ENCODE data around the gene DUSP9. TPM values are rescaled to one million over a fixed set of nuclear protein-coding genes. Genes with fewer than 3 reads are reported as not detected.
A peak's percentile ranks its signal among the peaks of the same experiment; 100 is the strongest.

Gene DUSP9
- polyA plus RNA-seq, 1 donor (not counting 4 experiments of a cell fraction or from before 2014, with no cell fraction given) = 0.47 TPM

DNA sequence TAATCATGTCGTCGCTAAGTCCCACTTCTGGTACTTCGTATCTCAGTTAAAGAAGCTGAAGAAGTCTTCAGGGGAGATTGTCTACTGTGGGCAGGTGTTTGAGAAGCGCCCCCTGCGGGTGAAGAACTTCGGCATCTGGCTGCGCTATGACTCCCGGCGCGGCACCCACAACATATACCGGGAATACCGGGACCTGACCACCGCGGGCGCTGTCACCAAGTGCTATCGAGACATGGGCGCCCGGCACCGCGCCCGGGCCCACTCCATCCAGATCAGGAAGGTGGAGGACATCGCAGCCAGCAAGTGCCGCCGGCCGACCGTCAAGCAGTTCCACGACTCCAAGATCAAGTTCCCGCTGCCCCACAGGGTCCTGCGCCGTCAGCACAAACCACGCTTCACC, 15.3 kb downstream of the DUSP9 start:
- Histone ChIP-seq H3K9ac (ENCODE audit: control insufficient read depth, extremely low read depth, insufficient read depth, low read length) (no peak overlapping the region), H3K4me3 (ENCODE audit: control insufficient read depth in 2 of 3, extremely low read depth in 1 of 3, insufficient read depth in 2 of 3, low read depth in 1 of 3, low read length in 3 of 3) (no peak overlapping the region), H3K27ac (ENCODE audit: control insufficient read depth, insufficient read depth, low read length) (no peak overlapping the region), H2AFZ (ENCODE audit: control insufficient read depth, low read length) (no peak overlapping the region), H3K36me3 (ENCODE audit: control insufficient read depth in 2 of 2, extremely low read depth in 1 of 2, insufficient read depth in 2 of 2, low read length in 2 of 2) (no peaks in the 10 kb centered on the region), H3K4me1 (ENCODE audit: control insufficient read depth, extremely low read depth, insufficient read depth, low read length) (no peaks in the 10 kb centered on the region), H3K9me3 (ENCODE audit: control insufficient read depth, low read depth, low read length) (no peaks in the 10 kb centered on the region), H3K27me3 (ENCODE audit: control insufficient read depth, extremely low read depth, insufficient read depth, low read length) (no peaks in the 10 kb centered on the region), H3K4me2 (ENCODE audit: control insufficient read depth, extremely low read depth, insufficient read depth, low read depth, low read length) (peak overlapping the region; percentile 16), H3K9me1 (ENCODE audit: control insufficient read depth, extremely low read depth, insufficient read depth, low read length) (no peaks in the 10 kb centered on the region), H3K79me2 (ENCODE audit: control insufficient read depth, insufficient read depth, low read length) (no peaks in the 10 kb centered on the region), H4K20me1 (ENCODE audit: control insufficient read depth, extremely low read depth, insufficient read depth, low read length) (no peaks in the 10 kb centered on the region)
- no peak for DNase-seq (ENCODE audit: low read depth, low spot score)
- TF ChIP-seq, protein P1, sequence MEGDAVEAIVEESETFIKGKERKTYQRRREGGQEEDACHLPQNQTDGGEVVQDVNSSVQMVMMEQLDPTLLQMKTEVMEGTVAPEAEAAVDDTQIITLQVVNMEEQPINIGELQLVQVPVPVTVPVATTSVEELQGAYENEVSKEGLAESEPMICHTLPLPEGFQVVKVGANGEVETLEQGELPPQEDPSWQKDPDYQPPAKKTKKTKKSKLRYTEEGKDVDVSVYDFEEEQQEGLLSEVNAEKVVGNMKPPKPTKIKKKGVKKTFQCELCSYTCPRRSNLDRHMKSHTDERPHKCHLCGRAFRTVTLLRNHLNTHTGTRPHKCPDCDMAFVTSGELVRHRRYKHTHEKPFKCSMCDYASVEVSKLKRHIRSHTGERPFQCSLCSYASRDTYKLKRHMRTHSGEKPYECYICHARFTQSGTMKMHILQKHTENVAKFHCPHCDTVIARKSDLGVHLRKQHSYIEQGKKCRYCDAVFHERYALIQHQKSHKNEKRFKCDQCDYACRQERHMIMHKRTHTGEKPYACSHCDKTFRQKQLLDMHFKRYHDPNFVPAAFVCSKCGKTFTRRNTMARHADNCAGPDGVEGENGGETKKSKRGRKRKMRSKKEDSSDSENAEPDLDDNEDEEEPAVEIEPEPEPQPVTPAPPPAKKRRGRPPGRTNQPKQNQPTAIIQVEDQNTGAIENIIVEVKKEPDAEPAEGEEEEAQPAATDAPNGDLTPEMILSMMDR (optimal IDR thresholded peaks at IDR 0.05 in 1 of 3, IDR thresholded peaks at IDR 0.05 in 1 of 3, conservative IDR thresholded peaks at IDR 0.05 in 1 of 3; ENCODE audit: extremely low read depth in 1 of 3, insufficient read depth in 2 of 3, low read length in 3 of 3) = peak; percentile 26 to 59 (median 42)
- TF ChIP-seq EZH2 (IDR thresholded peaks at IDR 0.05; ENCODE audit: low read length) = no peak
- dilution Hi-C loops (cut with MboI; ENCODE audit: extremely low pct_ligation_motif_present, low sequenced_read_pairs) = no loop called here
- no peak for FAIRE-seq

DNA sequence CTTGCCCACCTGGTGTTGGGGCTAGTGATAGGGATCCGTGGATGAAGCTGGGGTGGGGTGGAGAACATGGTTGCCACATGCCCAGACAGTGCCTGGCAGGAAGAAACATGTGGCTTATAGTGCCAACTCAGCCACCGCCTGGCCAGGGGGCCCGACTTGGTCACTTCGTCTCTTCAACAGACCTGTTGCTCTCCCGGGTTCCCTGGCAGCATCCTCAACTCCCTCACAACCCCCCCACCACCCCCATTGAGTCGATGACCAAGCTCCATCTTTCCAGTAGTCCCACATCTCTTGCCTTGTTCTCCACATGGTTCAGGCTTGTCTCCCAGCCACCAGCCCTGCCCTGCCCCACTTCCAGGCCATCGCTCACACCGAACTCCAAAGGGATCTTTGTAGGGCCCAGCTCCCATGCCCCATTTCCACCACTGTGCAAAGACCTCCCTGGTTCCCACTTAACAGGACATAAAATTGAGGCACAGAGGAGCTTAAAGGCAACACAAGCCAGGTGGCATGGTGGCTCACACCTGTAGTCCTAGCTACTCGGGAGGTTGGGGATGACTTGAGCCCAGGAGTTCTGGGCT, 18.8 kb downstream of the DUSP9 start:
- FAIRE-seq (no peak), DNase-seq (ENCODE audit: low read depth, low spot score) (no peak)
- no peaks in the 10 kb centered on the region for H3K27me3 ChIP-seq (ENCODE audit: control insufficient read depth, extremely low read depth, insufficient read depth, low read length)
- H3K27ac ChIP-seq (ENCODE audit: control insufficient read depth, insufficient read depth, low read length) = no peak overlapping the region
- TF ChIP-seq EZH2 (IDR thresholded peaks at IDR 0.05; ENCODE audit: low read length) = no peak
- TF ChIP-seq, protein P1 (optimal IDR thresholded peaks at IDR 0.05 in 1 of 3, IDR thresholded peaks at IDR 0.05 in 1 of 3, conservative IDR thresholded peaks at IDR 0.05 in 1 of 3; ENCODE audit: extremely low read depth in 1 of 3, insufficient read depth in 2 of 3, low read length in 3 of 3) = no peak
- H4K20me1 ChIP-seq (ENCODE audit: control insufficient read depth, extremely low read depth, insufficient read depth, low read length) = no peaks in the 10 kb centered on the region
- no peak overlapping the region for H3K4me3 ChIP-seq (ENCODE audit: control insufficient read depth in 2 of 3, extremely low read depth in 1 of 3, insufficient read depth in 2 of 3, low read depth in 1 of 3, low read length in 3 of 3)
- no peak overlapping the region for H2AFZ ChIP-seq (ENCODE audit: control insufficient read depth, low read length)
- dilution Hi-C loops (cut with MboI; ENCODE audit: extremely low pct_ligation_motif_present, low sequenced_read_pairs) = no loop called here
- H3K4me2 ChIP-seq (ENCODE audit: control insufficient read depth, extremely low read depth, insufficient read depth, low read depth, low read length) = no peak overlapping the region
- H3K4me1 ChIP-seq (ENCODE audit: control insufficient read depth, extremely low read depth, insufficient read depth, low read length) = no peaks in the 10 kb centered on the region
- H3K9me3 ChIP-seq (ENCODE audit: control insufficient read depth, low read depth, low read length) = no peaks in the 10 kb centered on the region
- H3K79me2 ChIP-seq (ENCODE audit: control insufficient read depth, insufficient read depth, low read length) = no peaks in the 10 kb centered on the region
- H3K9me1 ChIP-seq (ENCODE audit: control insufficient read depth, extremely low read depth, insufficient read depth, low read length) = no peaks in the 10 kb centered on the region
- H3K36me3 ChIP-seq (ENCODE audit: control insufficient read depth in 2 of 2, extremely low read depth in 1 of 2, insufficient read depth in 2 of 2, low read length in 2 of 2) = no peaks in the 10 kb centered on the region
- H3K9ac ChIP-seq (ENCODE audit: control insufficient read depth, extremely low read depth, insufficient read depth, low read length) = no peak overlapping the region

All from keratinocyte (primary cell).